OCI-LY1 (cell line): ENCODE measurements around the gene EFHD1.

Source experiments
- H2AFZ ChIP-seq: fragments of 200-600 bp; sonication (generic), shearing (Covaris generic); 2 replicates; pipeline ENCODE4 v1.6.0; 2014; ENCODE audit warnings: antibody characterized with exemption, mild to moderate bottlenecking, low read length
- H3F3A ChIP-seq: fragments of 200-600 bp; sonication (generic), shearing (Covaris generic); 2 replicates; pipeline ENCODE4 v1.6.0; 2014; ENCODE audit warnings: mild to moderate bottlenecking, antibody characterized with exemption, low read length, moderate library complexity; ENCODE audit not compliant: insufficient read depth
- H3K27ac ChIP-seq: fragments of 200-600 bp; sonication (generic); 2 replicates; pipeline ENCODE4 v1.5.1; 2014; ENCODE audit warnings: low read length, mixed run types, mild to moderate bottlenecking, low read depth; ENCODE audit not compliant: poor library complexity, severe bottlenecking
- H3K27me3 ChIP-seq: fragments of 200-600 bp; sonication (generic); 2 replicates; pipeline ENCODE4 v1.6.0; 2014; ENCODE audit warnings: antibody characterized with exemption, mild to moderate bottlenecking, low read length, moderate library complexity; ENCODE audit not compliant: insufficient read depth
- H3K36me3 ChIP-seq: fragments of 200-600 bp; sonication (generic); 2 replicates; pipeline ENCODE4 v1.6.1; 2014; ENCODE audit warnings: mild to moderate bottlenecking, antibody characterized with exemption, low read length, moderate library complexity, mixed read lengths; ENCODE audit not compliant: insufficient read depth
- H3K4me1 ChIP-seq: fragments of 200-600 bp; sonication (generic); 2 replicates; pipeline ENCODE4 v1.5.1; 2014; ENCODE audit warnings: mild to moderate bottlenecking, low read length, moderate library complexity; ENCODE audit not compliant: insufficient read depth, severe bottlenecking
- H3K4me2 ChIP-seq: fragments of 200-600 bp; sonication (generic), shearing (Covaris generic); 2 replicates; pipeline ENCODE4 v1.6.1; 2014; ENCODE audit warnings: low read length
- H3K4me3 ChIP-seq: fragments of 200-600 bp; sonication (generic); 2 replicates; pipeline ENCODE4 v1.5.1; 2014; ENCODE audit warnings: low read length, low read depth, mild to moderate bottlenecking, mixed read lengths; ENCODE audit not compliant: poor library complexity, severe bottlenecking
- H3K79me2 ChIP-seq: fragments of 200-600 bp; shearing (Covaris generic); 2 replicates; pipeline ENCODE4 v1.6.1; 2016; ENCODE audit warnings: mixed run types, low read length, mixed read lengths; ENCODE audit not compliant: insufficient read depth
- H3K9ac ChIP-seq: fragments of 200-600 bp; sonication (generic), shearing (Covaris generic); 2 replicates; pipeline ENCODE4 v1.6.1; 2014; ENCODE audit warnings: mild to moderate bottlenecking, low read length, mixed read lengths
- H3K9me2 ChIP-seq: fragments of 200-600 bp; sonication (generic), shearing (Covaris generic); 2 replicates; pipeline ENCODE4 v1.6.1; 2014; ENCODE audit warnings: low read depth, mild to moderate bottlenecking, low read length, mixed read lengths
- H3K9me3 ChIP-seq: fragments of 200-600 bp; shearing (Covaris generic); 2 replicates; pipeline ENCODE4 v1.6.1; 2014; ENCODE audit warnings: low read length, mixed read lengths
- H4K20me1 ChIP-seq: fragments of 200-600 bp; sonication (generic), shearing (Covaris generic); 2 replicates; pipeline ENCODE4 v1.6.0; 2016; ENCODE audit warnings: mild to moderate bottlenecking, low read length; ENCODE audit not compliant: insufficient read depth
- EZH2 ChIP-seq: fragments of 200-600 bp; sonication (generic), shearing (Covaris generic); IDR thresholded peaks from 2 replicates; pipeline ENCODE4 v1.8.0; 2017; ENCODE audit warnings: borderline replicate concordance, mixed run types, mild to moderate bottlenecking, antibody characterized with exemption, low read length, moderate library complexity, mixed read lengths
- TF ChIP-seq, protein P1 (sequence below): fragments of 200-600 bp; sonication (generic), shearing (Covaris generic); IDR thresholded peaks from 2 replicates; pipeline ENCODE4 v1.5.1; 2017; ENCODE audit warnings: mild to moderate bottlenecking, antibody characterized with exemption, low read length, moderate library complexity, mixed read lengths

EFHD1 gene

DNA sequence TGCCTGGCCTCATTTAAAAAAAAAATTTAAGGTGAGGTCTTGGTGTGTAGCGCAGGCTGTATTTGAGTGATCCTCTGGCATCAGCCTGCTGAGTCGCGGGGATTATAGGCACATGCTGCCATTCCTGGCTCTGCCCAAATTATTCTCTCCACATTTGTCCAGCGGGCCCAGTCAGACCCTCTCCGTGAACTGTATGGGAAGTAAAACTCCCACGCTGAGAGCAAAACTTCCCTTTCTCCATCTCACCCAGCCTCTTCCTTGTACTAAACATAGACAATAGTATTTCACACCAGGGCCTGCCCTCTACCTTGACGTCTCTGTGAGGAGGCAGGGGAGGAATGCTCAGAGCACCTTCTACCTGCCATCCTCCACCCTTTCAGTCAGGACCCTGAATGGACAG, 45.9 kb upstream of the EFHD1 start:
- Histone ChIP-seq H3F3A (no peaks in the 10 kb centered on the region), H3K27ac (no peak overlapping the region)
- TF ChIP-seq, protein P1, sequence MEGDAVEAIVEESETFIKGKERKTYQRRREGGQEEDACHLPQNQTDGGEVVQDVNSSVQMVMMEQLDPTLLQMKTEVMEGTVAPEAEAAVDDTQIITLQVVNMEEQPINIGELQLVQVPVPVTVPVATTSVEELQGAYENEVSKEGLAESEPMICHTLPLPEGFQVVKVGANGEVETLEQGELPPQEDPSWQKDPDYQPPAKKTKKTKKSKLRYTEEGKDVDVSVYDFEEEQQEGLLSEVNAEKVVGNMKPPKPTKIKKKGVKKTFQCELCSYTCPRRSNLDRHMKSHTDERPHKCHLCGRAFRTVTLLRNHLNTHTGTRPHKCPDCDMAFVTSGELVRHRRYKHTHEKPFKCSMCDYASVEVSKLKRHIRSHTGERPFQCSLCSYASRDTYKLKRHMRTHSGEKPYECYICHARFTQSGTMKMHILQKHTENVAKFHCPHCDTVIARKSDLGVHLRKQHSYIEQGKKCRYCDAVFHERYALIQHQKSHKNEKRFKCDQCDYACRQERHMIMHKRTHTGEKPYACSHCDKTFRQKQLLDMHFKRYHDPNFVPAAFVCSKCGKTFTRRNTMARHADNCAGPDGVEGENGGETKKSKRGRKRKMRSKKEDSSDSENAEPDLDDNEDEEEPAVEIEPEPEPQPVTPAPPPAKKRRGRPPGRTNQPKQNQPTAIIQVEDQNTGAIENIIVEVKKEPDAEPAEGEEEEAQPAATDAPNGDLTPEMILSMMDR, result no peak
- TF ChIP-seq EZH2, result no peak

DNA sequence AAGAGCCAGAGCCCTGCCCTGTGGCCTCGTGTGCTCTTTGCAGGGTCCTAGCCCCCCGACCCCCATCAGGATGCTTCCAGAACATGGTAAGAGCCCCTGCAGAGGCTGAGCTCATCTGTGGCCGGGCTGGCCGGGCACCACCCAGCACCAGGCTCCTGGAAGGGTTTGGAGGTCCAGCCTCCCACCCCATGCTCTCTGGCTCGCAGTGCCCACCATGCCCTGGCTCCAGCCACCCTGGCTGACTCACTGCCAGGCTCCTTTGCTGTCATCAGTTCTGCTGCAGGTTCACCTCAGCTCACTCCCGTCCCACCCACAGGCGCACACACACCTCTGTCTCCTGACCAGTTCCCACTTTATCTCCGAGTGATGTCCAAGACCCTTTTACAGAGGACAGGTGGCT, 45.4 kb upstream of the EFHD1 start:
- no peak overlapping the region for H2AFZ ChIP-seq
- H3K36me3 ChIP-seq, result no peaks in the 10 kb centered on the region; the same call in 1 of the 2 replicates
- H3F3A ChIP-seq, result no peaks in the 10 kb centered on the region
- H3K27me3 ChIP-seq, result no peaks in the 10 kb centered on the region
- no peak overlapping the region for H3K4me3 ChIP-seq
- H4K20me1 ChIP-seq, result no peaks in the 10 kb centered on the region
- H3K9me2 ChIP-seq, result no peaks in the 10 kb centered on the region
- no peak overlapping the region for H3K4me2 ChIP-seq
- TF ChIP-seq, protein P1, result no peak
- TF ChIP-seq EZH2, result no peak
- H3K79me2 ChIP-seq, result no peaks in the 10 kb centered on the region
- H3K4me1 ChIP-seq, result no peaks in the 10 kb centered on the region
- no peak overlapping the region for H3K27ac ChIP-seq
- H3K9me3 ChIP-seq, result no peaks in the 10 kb centered on the region
- H3K9ac ChIP-seq, result no peak overlapping the region

More for the DNA sequence above, 45.9 kb upstream of the EFHD1 start:
- Histone ChIP-seq H3K4me2 (no peak overlapping the region), H3K4me3 (no peak overlapping the region), H4K20me1 (no peaks in the 10 kb centered on the region), H3K4me1 (no peaks in the 10 kb centered on the region), H3K9me2 (no peaks in the 10 kb centered on the region), H3K9me3 (no peaks in the 10 kb centered on the region), H3K9ac (no peak overlapping the region), H3K36me3 (no peaks in the 10 kb centered on the region; the same call in 1 of the 2 replicates), H3K79me2 (no peaks in the 10 kb centered on the region), H3K27me3 (no peaks in the 10 kb centered on the region), H2AFZ (no peak overlapping the region)

DNA sequence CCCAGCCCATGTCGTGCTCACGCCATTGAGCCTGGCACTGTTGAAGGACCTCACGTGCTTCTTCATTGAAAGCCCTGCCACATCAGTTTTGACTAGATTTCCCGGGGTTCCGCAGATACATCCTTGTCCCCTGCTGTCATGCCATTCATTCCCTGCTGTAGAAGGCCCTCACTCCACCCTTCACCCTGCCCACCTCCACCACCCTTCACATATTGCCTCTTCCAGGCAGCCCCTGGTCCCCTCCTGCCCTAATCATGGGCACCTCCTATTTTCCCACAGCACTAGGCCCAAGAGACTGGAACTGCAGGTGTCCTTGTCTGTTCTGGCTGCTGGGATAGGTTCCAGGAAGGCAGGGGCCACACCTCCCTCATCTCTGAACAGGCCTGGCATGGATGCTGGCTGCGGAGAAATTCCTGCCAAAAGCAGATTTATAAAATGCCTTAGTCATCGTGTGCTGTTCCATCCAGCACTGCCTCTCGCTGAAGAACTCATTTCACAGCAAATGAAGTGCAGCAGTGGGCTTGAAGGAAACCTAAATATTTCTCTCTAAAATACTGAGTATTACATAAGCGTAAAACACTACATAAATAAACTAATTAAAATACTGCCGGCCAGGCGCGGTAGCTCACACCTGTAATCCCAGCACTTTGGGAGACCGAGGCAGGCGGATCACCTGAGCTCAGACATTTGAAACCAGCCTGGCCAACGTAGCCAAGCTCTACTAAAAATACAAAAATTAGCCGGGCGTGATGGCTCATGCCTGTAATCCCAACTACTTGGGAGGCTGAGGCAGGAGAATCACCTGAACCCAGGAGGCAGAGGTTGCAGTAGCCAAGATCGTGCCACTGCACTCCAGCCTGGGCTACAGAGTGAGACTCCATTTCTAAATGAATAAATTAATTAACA, 44.5 kb upstream of the EFHD1 start:
- H4K20me1 ChIP-seq, result no peaks in the 10 kb centered on the region
- no peaks in the 10 kb centered on the region for H3K4me1 ChIP-seq
- no peaks in the 10 kb centered on the region for H3K79me2 ChIP-seq
- H3K27ac ChIP-seq, result no peak overlapping the region
- no peaks in the 10 kb centered on the region for H3K27me3 ChIP-seq
- H3K36me3 ChIP-seq, result no peaks in the 10 kb centered on the region; the same call in 1 of the 2 replicates
- no peaks in the 10 kb centered on the region for H3K9me3 ChIP-seq
- H3K4me2 ChIP-seq, result no peak overlapping the region
- H3K4me3 ChIP-seq, result no peak overlapping the region
- H3F3A ChIP-seq, result no peaks in the 10 kb centered on the region
- TF ChIP-seq EZH2, result no peak
- TF ChIP-seq, protein P1, result no peak
- no peaks in the 10 kb centered on the region for H3K9me2 ChIP-seq
- H3K9ac ChIP-seq, result no peak overlapping the region
- H2AFZ ChIP-seq, result no peak overlapping the region
